ENCODE data around the gene CHN2. TPM values are rescaled to one million over a fixed set of nuclear protein-coding genes. Genes with fewer than 3 reads are reported as not detected.
A peak's percentile ranks its signal among the peaks of the same experiment; 100 is the strongest.

CHN2 gene
- total RNA-seq, 6 experiments from 2014 or later, result not detected

GRCh38 chr7:29486191-29486700, 291.7 kb downstream of the CHN2 start:
- no peaks in the 10 kb centered on the region for H3K9me3 Mint-ChIP-seq
- H3K4me1 Mint-ChIP-seq (ENCODE audit: low read depth), result peaks cover 30% of the 10 kb centered on the region
- H3K27ac Mint-ChIP-seq, result no peak overlapping the region
- no peak overlapping the region for H3K4me3 Mint-ChIP-seq
- no peak for TF ChIP-seq CTCF (IDR thresholded peaks at IDR 0.05)
- no peak for DNase-seq
- no peaks in the 10 kb centered on the region for H3K36me3 Mint-ChIP-seq (ENCODE audit: low read depth)
- H3K27me3 Mint-ChIP-seq (ENCODE audit: insufficient read depth), result 0 out of 2 replicates have a peak, but pooled peaks cover 2% of the 10 kb centered on the region

- Mint-ChIP-seq H3K9me3 (no peaks in the 10 kb centered on the region), H3K27ac (no peak overlapping the region)
Observed at GRCh38 chr7:29487424-29487823, 292.8 kb downstream of the CHN2 start.

GRCh38 chr7:29488203-29488970, 293.8 kb downstream of the CHN2 start:
- no peaks in the 10 kb centered on the region for H3K36me3 Mint-ChIP-seq (ENCODE audit: low read depth)
- H3K27me3 Mint-ChIP-seq (ENCODE audit: insufficient read depth), result 0 out of 2 replicates have a peak, but pooled peaks cover 2% of the 10 kb centered on the region
- peaks cover 30% of the 10 kb centered on the region for H3K4me1 Mint-ChIP-seq (ENCODE audit: low read depth)
- no peak for TF ChIP-seq CTCF (IDR thresholded peaks at IDR 0.05)
- peak overlapping the region; percentile 63 for H3K4me3 Mint-ChIP-seq
- DNase-seq, result no peak
- H3K9me3 Mint-ChIP-seq, result no peaks in the 10 kb centered on the region
- peak overlapping the region; percentile 62 for H3K27ac Mint-ChIP-seq

More at GRCh38 chr7:29487424-29487823, 292.8 kb downstream of the CHN2 start:
- TF ChIP-seq CTCF (IDR thresholded peaks at IDR 0.05), result no peak
- Mint-ChIP-seq H3K27me3 (ENCODE audit: insufficient read depth) (0 out of 2 replicates have a peak, but pooled peaks cover 2% of the 10 kb centered on the region), H3K4me1 (ENCODE audit: low read depth) (peaks cover 30% of the 10 kb centered on the region), H3K36me3 (ENCODE audit: low read depth) (no peaks in the 10 kb centered on the region), H3K4me3 (no peak overlapping the region)
- DNase-seq, result no peak

- Mint-ChIP-seq H3K27ac (peak overlapping the region; percentile 62), H3K4me1 (ENCODE audit: low read depth) (peaks cover 30% of the 10 kb centered on the region), H3K27me3 (ENCODE audit: insufficient read depth) (0 out of 2 replicates have a peak, but pooled peaks cover 2% of the 10 kb centered on the region), H3K36me3 (ENCODE audit: low read depth) (no peaks in the 10 kb centered on the region), H3K9me3 (no peaks in the 10 kb centered on the region), H3K4me3 (peak overlapping the region; percentile 63)
- TF ChIP-seq CTCF (IDR thresholded peaks at IDR 0.05), result no peak
- DNase-seq, result peak; percentile 90
Observed at GRCh38 chr7:29488977-29489376, 294.4 kb downstream of the CHN2 start.

GRCh38 chr7:29490094-29490607, 295.6 kb downstream of the CHN2 start:
- H3K4me3 Mint-ChIP-seq, result no peak overlapping the region
- H3K36me3 Mint-ChIP-seq (ENCODE audit: low read depth), result no peaks in the 10 kb centered on the region
- no peak for TF ChIP-seq CTCF (IDR thresholded peaks at IDR 0.05)
- peaks cover 30% of the 10 kb centered on the region for H3K4me1 Mint-ChIP-seq (ENCODE audit: low read depth)
- no peaks in the 10 kb centered on the region for H3K9me3 Mint-ChIP-seq
- no peak for DNase-seq
- peak overlapping the region; percentile 4; the same call in 1 of the 2 replicates for H3K27ac Mint-ChIP-seq
- 0 out of 2 replicates have a peak, but pooled peaks cover 2% of the 10 kb centered on the region for H3K27me3 Mint-ChIP-seq (ENCODE audit: insufficient read depth)

Data from HFFc6 (cell line).